Activated T-cell treated with anti-CD3 and anti-CD28 coated beads, Interleukin-2, amount 50 U/mL, for 1 hour (primary cell): ENCODE measurements around the gene FOXN3.

Experiments
- DNase-seq: peaks from one replicate; pipeline ENCODE4 v3.0.0-alpha.2; 2020

FOXN3 gene

GRCh38 chr14:89408907-89409700, 7.9 kb downstream of the FOXN3 start:
- DNase-seq = no peak

GRCh38 chr14:89407856-89408255, 9.2 kb downstream of the FOXN3 start:
- DNase-seq = no peak

- no peak for DNase-seq
Observed at GRCh38 chr14:89406941-89407340, 10.1 kb downstream of the FOXN3 start.

GRCh38 chr14:89406361-89406760, 10.7 kb downstream of the FOXN3 start:
- DNase-seq = no peak

- DNase-seq = no peak
Observed at GRCh38 chr14:89405712-89406111, 11.3 kb downstream of the FOXN3 start.

GRCh38 chr14:89402363-89402762, 14.7 kb downstream of the FOXN3 start:
- DNase-seq = no peak

- DNase-seq = no peak
Observed at GRCh38 chr14:89401761-89402160, 15.3 kb downstream of the FOXN3 start.

- DNase-seq = no peak
Observed at GRCh38 chr14:89401241-89401640, 15.8 kb downstream of the FOXN3 start.

- DNase-seq = no peak
Observed at GRCh38 chr14:89400529-89400928, 16.5 kb downstream of the FOXN3 start.

- DNase-seq = no peak
Observed at GRCh38 chr14:89399594-89400068, 17.4 kb downstream of the FOXN3 start.

- DNase-seq = no peak
Observed at GRCh38 chr14:89399157-89399556, 17.9 kb downstream of the FOXN3 start.

GRCh38 chr14:89397569-89398230, 19.3 kb downstream of the FOXN3 start:
- no peak for DNase-seq

GRCh38 chr14:89394972-89395371, 22.1 kb downstream of the FOXN3 start:
- DNase-seq = no peak

GRCh38 chr14:89393222-89393745, 23.7 kb downstream of the FOXN3 start:
- no peak for DNase-seq

GRCh38 chr14:89392181-89392580, 24.9 kb downstream of the FOXN3 start:
- no peak for DNase-seq

GRCh38 chr14:89391556-89391955, 25.5 kb downstream of the FOXN3 start:
- DNase-seq = no peak

GRCh38 chr14:89391123-89391522, 25.9 kb downstream of the FOXN3 start:
- DNase-seq = no peak

GRCh38 chr14:89388853-89389252, 28.2 kb downstream of the FOXN3 start:
- no peak for DNase-seq

- DNase-seq = no peak
Observed at GRCh38 chr14:89387922-89388685, 28.9 kb downstream of the FOXN3 start.

GRCh38 chr14:89386212-89386886, 30.7 kb downstream of the FOXN3 start:
- no peak for DNase-seq

GRCh38 chr14:89384636-89385035, 32.4 kb downstream of the FOXN3 start:
- no peak for DNase-seq

- DNase-seq = no peak
Observed at GRCh38 chr14:89384023-89384422, 33.0 kb downstream of the FOXN3 start.
